IPS-NIHi11 (cell line): ENCODE measurements around the gene AUTS2.

Experiments
- DNase-seq: peaks from one replicate; pipeline ENCODE4 v3.0.0; 2012; ENCODE audit warnings: mixed read lengths, low spot score

AUTS2 gene

DNA sequence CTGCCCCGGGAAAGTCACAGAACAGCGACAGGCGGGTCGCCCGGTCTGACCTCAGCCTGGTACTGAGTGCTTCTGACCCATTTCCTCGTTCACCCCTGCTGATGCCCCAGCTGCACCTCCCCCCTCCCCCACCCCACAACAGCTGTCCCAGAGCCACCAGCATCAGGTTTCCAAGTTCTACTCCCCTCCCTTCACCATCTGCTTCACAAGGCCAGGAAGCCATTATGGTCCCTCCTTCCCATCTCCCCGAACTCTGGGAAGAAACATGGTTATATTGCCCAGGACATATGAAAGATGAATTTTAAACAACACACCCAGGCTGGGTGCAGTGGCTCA, 1231.8 kb downstream of the AUTS2 start:
- no peak for DNase-seq

DNA sequence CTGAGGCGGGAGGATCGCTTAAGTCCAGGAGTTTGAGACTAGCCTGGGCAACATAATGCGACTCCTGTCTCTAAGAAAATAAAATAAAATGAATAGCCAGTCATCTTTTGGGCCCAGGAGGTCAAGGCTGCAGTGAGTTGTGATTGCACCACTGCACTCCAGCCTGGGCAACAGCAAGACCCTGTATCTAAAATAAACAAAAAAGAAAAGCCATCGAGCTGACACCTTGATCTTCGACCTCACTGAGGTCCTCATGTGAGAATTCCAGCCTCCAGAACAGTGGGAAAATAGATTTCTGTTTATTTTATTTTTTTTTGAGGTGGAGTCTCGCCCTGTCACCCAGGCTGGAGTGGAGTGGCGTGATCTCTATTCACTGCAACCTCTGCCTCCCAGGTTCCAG, 1232.2 kb downstream of the AUTS2 start:
- DNase-seq, result no peak

DNA sequence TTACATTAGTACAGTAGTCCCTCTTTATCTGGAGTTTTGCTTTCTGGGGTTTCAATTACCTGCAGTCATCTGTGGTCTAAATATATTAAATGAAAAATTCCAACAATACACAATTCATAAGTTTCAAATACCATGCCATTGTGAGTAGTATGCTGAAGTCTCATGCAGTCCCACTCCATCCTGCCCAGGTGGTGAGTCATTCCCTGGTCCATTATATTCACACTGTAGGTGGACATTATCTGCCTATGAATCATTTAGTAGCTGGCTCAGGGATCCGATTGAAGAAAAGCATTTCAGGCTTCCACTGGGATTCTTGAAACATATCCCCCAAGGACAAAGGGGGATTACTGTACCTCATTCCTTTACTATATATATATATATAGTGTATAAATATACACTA, 1235.5 kb downstream of the AUTS2 start:
- DNase-seq, result no peak

DNA sequence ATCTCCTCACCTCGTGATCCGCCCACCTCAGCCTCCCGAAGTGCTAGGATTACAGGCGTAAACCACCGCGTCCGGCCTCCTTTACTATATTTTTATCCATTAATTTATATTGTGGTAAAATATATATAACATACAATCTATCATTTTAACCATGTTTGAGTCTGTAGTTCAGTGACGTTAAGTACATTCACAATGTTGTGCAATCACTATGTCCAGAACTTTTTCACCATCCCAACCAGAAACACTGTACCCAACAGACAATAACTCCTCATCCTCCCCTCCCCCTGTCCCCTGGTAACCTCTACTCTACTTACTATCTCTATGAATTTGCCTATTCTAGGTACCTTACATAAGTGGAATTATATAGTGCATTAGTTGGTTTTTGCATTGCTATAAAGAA, 1236.1 kb downstream of the AUTS2 start:
- DNase-seq, result no peak

DNA sequence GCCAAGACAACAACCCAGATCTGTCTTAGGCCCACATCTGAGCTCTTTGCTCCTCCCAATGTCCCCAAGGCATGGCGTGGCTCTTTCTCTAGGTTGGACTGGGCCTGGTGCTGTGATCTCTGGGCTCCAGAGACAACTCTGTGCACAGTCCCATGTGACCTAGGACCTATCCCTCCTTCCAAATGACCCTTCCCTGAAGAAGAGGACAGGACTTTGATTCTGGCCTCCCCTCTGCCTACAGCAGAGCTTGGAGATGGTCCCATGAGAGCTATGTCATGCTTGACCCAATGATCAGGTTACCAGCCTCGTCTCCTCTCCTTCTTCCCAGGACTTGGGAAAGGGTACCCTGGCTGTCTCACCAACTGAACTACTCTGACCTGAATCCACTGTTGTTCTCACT, 1237.4 kb downstream of the AUTS2 start:
- no peak for DNase-seq

DNA sequence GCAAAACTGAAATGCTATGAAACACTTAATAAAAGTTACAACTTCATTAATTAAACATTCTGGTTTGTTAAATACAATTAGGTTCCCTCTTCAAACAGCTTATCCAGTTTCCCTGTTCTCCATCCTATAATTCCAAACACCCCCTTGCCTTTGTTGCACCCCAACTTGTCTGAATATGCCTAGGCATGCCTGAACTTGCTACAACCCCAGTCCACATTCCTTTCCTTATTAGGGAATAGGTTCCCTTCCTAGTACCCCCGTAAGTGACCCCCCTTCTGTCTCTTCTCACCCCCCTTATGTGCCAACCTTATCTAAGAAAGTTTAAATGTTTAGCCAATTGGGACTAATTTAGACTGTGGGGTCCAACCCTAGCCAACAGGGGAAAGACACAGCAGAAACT, 1238.0 kb downstream of the AUTS2 start:
- no peak for DNase-seq

DNA sequence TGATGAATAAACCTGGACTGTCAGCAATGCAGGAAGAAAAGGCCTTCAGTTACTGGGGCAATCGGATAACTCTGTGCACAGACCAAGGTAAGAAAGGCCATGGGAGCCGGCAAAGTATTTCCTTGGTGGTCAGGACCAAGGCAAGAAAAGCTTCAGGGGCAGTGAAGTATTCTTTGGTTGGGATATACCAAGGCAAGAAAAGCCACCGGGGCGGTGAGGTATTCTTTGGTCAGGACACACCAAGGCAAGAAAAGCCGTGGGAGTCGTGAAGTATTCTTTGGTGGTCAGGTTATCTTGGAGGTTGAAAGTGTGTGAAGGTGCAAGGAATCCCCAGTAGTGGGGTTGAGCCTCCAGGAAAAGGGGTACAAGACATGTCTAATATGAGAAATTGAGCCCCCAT, 1238.7 kb downstream of the AUTS2 start:
- DNase-seq, result no peak

DNA sequence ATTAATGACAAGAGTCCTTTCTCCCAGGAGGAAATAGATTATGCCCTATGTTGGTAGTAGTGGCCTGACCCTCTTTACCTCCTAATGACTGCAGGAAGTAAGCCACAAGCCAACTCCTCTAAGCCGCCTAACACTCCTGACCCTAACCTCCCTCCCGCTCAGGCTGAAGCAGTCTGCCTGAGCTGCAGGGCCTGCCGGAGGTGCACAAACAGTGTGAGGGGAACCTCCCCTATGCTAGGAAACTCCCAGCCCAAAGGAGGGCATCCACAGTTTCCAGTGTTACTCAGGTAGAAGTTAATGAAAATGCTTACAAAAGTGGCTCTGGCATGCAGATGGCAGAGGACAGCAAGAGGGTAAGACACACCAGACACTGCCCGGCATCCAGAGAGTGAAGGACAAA, 1239.3 kb downstream of the AUTS2 start:
- DNase-seq, result no peak

DNA sequence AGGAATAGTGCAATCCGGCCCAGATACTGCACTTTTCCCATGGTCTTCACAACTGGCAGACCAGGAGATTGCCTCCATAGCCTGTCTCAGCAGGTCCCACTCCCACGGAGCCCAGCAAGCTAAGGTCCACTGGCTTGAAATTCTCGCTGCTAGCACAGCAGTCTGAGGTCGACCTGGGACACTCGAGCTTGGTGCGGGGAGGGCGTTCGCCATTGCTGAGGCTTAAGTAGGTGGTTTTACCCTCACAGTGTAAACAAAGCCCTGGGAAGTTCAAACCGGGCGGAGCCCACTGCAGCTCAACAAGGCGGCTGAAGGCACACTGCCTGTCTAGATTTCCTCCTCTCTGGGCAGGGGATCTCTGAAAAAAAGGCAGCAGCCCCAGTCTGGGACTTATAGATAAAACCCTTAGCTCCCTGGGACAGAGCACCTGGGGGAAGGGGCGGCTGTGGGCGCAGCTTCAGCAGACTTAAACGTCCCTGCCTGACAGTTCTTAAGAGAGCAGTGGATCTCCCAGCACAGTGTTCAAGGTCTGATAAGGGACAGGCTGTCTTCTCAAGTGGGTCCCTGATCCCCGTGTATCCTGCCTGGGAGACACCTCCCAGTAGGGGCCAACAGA, 1240.1 kb downstream of the AUTS2 start:
- no peak for DNase-seq
